ENCODE measurements around the gene DNASE1.
A peak's percentile ranks its signal among the peaks of the same experiment; 100 is the strongest.

DNASE1 gene

GRCh38 chr16:3662601-3663000 is 8.1 kb downstream of the DNASE1 start:
- DNase-seq (ENCODE audit: low read depth in 2 of 2): no peak

GRCh38 chr16:3664187-3664896 is 9.9 kb downstream of the DNASE1 start:
- no peak for DNase-seq (ENCODE audit: low read depth in 2 of 2)

GRCh38 chr16:3665508-3665907 is 11.0 kb downstream of the DNASE1 start:
- no peak for DNase-seq (ENCODE audit: low read depth in 2 of 2)

GRCh38 chr16:3668626-3669025 is 14.1 kb downstream of the DNASE1 start:
- no peak for DNase-seq (ENCODE audit: low read depth in 2 of 2)

GRCh38 chr16:3669082-3669481 is 14.6 kb downstream of the DNASE1 start:
- no peak for DNase-seq (ENCODE audit: low read depth in 2 of 2)

- no peak for DNase-seq (ENCODE audit: low read depth in 2 of 2)
Observed at GRCh38 chr16:3670711-3671110, 16.2 kb downstream of the DNASE1 start.

GRCh38 chr16:3671424-3671823 is 16.9 kb downstream of the DNASE1 start:
- no peak for DNase-seq (ENCODE audit: low read depth in 2 of 2)

- DNase-seq (ENCODE audit: low read depth in 2 of 2): no peak
Observed at GRCh38 chr16:3672571-3673041, 18.1 kb downstream of the DNASE1 start.

- DNase-seq (ENCODE audit: low read depth in 2 of 2): no peak
Observed at GRCh38 chr16:3673201-3673600, 18.7 kb downstream of the DNASE1 start.

- DNase-seq (ENCODE audit: low read depth in 2 of 2): no peak
Observed at GRCh38 chr16:3673676-3674377, 19.3 kb downstream of the DNASE1 start.

- DNase-seq (ENCODE audit: low read depth in 2 of 2): no peak
Observed at GRCh38 chr16:3674513-3675295, 20.2 kb downstream of the DNASE1 start.

GRCh38 chr16:3675601-3676130 is 21.2 kb downstream of the DNASE1 start:
- no peak for DNase-seq (ENCODE audit: low read depth in 2 of 2)

GRCh38 chr16:3677994-3678393 is 23.5 kb downstream of the DNASE1 start:
- no peak for DNase-seq (ENCODE audit: low read depth in 2 of 2)

- DNase-seq (ENCODE audit: low read depth in 2 of 2): no peak
Observed at GRCh38 chr16:3681206-3681605, 26.7 kb downstream of the DNASE1 start.

GRCh38 chr16:3687021-3687420 is 32.5 kb downstream of the DNASE1 start:
- no peak for DNase-seq (ENCODE audit: low read depth in 2 of 2)

GRCh38 chr16:3687792-3688191 is 33.3 kb downstream of the DNASE1 start:
- no peak for DNase-seq (ENCODE audit: low read depth in 2 of 2)

- no peak for DNase-seq (ENCODE audit: low read depth in 2 of 2)
Observed at GRCh38 chr16:3689731-3690130, 35.2 kb downstream of the DNASE1 start.

- DNase-seq (ENCODE audit: low read depth in 2 of 2): peak; percentile 64 to 73
Observed at GRCh38 chr16:3690470-3690928, 36.0 kb downstream of the DNASE1 start.

GRCh38 chr16:3690980-3691720 is 36.7 kb downstream of the DNASE1 start:
- no peak for DNase-seq (ENCODE audit: low read depth in 2 of 2)

GRCh38 chr16:3691761-3692160 is 37.3 kb downstream of the DNASE1 start:
- DNase-seq (ENCODE audit: low read depth in 2 of 2): no peak

- DNase-seq (ENCODE audit: low read depth in 2 of 2): no peak
Observed at GRCh38 chr16:3694051-3694450, 39.6 kb downstream of the DNASE1 start.
